Muscle of back (tissue), 11 donors: Measurements from ENCODE around the gene PKP2. TPM values are rescaled to one million over a fixed set of nuclear protein-coding genes. Genes with fewer than 3 reads are reported as not detected.

Experiments used
- DNase-seq, 3 donors: peaks; one replicate each; pipeline versions ENCODE4 v3.0.0 to v3.0.0-alpha.2; 2013
- polyA plus RNA-seq, 10 donors: library from polyadenylated mRNA; unstranded; fragments of 120-200 nt; gene quantifications; one replicate each; pipeline ENCODE4 v1.2.1, GENCODE V29; 2013; ENCODE audit not compliant: insufficient read length in 10 of 10

The PKP2 gene
- polyA plus RNA-seq, 10 donors = 4.4 to 8.5 (median 5.9) TPM

DNA sequence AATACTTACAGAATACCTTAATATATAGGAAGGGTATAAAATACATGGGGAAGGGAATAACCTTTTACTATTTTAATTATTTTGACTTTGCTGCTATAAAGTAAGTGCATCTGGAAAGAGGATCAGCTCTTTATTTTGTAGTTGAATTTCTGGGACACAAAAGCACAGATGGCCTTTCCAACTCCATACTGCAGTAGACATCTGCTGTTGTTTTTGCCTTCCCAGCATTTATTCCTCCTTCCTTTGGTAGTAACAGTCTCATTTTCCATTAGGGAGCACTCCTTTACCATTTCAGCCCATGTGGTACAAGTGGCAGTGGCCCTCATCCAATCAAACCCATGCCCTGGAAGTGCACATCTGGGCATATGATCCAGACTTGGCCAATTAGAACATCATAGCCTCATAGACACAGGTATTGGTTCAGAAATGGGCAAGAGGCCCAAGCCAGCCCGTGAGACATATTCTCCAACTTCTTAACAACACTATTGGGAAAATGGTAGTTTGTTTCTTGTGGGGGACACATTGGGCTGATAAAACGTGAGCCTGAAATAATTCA is 76.1 kb downstream of the PKP2 start:
- DNase-seq = no peak

DNA sequence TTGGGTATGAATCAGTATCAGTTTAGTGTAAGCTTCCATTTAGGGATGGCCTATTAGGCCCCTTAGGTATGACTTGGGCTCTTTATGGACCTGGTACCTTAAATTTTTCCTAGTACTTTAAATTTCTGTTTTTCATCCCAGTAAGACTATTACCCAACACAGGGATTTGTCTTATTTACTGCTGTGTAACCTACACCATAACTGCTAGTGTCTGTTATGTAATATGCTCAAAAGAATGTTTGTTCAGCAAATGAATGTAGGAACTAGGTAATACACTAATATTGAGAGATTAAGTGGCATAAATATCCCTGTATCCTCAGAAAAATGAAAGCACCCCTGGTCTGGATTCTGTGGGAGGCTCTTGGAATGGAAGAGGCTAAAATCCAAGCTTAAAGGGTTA is 77.2 kb downstream of the PKP2 start:
- no peak for DNase-seq

- no peak for DNase-seq
These were observed 84.7 kb downstream of the PKP2 start for GRCh38 chr12:32811686-32812392.

DNA sequence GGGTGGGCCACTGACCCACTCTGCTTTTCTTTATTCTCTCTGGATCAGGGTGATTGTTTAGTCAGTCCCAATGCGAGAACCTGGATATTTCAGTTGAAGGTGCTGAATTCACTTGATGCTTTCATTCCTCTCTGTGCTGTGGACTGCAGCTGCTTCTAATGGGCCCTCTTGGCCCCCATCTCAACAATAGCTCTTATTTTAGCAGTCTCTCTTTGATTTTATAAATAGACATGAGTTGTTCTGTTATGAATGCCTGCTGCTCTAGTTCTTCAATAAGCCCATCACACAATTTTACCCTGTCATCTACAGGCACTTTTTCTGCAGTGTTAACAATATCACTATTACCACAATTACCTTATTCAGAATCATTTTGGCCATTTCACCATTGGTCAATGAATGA is 86.7 kb downstream of the PKP2 start:
- no peak for DNase-seq

- no peak for DNase-seq
These were observed 87.4 kb downstream of the PKP2 start for GRCh38 chr12:32809196-32809595.

DNA sequence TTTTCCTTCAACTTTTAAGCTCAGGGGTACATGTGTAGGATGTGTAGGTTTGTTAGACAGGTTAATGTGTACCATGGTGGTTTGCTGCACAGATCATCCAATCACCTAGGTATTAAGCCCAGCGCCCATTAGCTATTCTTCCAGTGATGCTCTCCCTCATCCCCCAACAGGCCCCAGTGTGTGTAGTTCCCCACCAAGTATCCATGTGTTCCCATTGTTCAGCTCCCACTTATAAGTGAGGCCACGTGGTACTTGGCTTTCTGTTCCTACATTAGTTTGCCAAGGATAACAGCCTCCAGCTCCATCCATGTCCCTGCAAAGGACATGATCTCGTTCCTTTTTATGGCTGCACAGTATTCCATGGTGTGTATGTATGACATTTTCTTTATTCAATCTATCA is 92.3 kb downstream of the PKP2 start:
- DNase-seq = no peak

GRCh38 chr12:32801269-32801980 is 95.2 kb downstream of the PKP2 start:
- DNase-seq = no peak

- no peak for DNase-seq
These were observed 102.3 kb downstream of the PKP2 start for GRCh38 chr12:32794281-32794680.

DNA sequence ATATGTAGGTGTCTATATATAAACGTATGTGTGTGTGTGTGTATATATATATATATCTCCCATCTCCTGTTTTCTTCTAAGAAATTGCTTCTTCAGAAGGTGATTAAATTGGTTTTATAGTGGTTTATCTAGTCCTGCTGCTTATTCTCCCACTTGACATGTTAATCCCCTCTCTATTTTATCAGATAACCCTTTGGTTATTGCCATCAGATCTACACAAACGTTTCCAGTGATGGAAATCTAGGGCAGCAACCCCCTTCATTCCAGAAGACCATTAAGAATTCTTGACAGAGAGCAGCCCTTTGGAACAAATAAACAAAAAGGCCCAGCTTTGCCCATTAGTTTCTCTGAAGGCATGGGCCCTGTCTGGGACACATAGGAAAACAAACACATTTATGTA is 106.7 kb downstream of the PKP2 start:
- no peak for DNase-seq

DNA sequence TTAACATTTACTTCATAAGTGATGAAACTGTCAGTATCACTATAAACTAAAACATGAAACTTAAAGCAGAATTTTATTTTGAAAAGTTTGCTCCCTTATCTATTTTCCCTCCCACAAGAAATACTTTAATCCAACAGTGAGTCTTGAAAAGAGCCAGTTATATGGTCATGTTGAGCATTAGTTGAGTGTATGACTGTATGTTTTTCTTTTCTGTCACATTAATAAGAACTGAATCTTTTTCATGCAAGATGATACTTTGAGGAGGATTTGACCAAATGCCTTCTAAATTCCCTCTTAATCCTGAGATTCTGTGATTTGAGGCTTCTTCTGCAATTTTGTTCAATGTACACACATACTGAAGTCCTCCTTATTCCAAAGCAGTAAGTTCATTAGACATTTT is 107.1 kb downstream of the PKP2 start:
- DNase-seq = no peak

GRCh38 chr12:32788405-32788804 is 108.2 kb downstream of the PKP2 start:
- no peak for DNase-seq

- DNase-seq = no peak
These were observed 111.0 kb downstream of the PKP2 start for GRCh38 chr12:32785557-32785956.

DNA sequence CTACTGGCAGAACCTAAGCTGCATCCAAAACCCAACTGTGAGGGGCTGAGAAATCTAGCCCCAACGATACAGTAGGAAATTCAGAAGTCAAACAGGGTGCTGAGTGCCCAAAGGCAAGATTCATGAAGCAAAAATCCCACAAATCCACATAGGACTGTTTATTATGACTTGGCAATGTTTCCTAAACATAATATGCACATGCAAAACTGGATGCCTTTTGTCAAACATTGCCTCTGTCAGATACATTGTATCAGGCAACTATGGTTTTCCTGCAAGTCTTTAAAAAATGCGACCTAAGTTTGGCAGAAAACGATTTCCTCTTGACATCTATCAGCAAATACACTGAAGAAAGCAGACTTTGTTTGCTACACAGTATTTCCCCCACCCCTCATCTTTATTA is 113.5 kb downstream of the PKP2 start:
- no peak for DNase-seq

DNA sequence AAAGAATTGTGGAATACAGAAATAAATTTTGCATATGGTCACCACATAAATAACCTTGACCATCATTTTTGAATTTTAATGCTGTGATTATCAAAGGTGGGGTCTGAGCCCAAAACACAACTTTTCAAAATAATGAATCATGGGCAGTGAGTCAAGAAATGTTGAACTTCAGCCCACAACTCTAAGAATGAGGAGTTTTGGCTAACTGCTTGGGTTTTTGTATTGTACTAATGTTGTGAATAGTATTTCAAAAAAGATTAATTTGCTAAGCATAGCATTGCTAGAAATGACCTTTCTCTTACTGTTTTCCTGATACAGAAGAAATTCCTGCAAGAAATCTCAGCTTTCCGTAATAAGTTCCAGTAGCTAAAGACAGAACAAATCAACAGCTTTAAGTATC is 116.5 kb downstream of the PKP2 start:
- DNase-seq = peak in 2 of 3 donors; percentile 3 to 41

- no peak for DNase-seq
These were observed 118.8 kb downstream of the PKP2 start for GRCh38 chr12:32777691-32778175.

DNA sequence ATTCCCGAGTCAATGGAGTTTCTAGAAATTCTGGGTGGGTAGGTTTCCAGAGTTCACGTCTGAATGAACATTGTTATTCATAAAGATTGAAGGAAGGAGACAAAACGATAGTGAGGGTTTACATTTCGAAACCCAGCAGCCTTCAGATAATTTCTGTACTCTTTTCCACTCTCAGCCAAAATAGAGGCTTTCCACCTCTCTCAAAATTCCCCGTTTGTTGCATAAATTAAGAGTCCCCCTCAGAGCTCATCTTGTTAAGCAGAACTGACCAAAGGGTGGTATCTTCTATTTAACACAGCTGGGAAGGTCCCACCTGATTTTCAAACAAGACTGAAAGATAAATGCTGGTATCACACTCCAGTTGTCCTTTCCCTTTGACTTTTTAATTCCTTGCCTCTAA is 119.4 kb downstream of the PKP2 start:
- no peak for DNase-seq

- no peak for DNase-seq
These were observed 120.3 kb downstream of the PKP2 start for GRCh38 chr12:32776258-32776657.

DNA sequence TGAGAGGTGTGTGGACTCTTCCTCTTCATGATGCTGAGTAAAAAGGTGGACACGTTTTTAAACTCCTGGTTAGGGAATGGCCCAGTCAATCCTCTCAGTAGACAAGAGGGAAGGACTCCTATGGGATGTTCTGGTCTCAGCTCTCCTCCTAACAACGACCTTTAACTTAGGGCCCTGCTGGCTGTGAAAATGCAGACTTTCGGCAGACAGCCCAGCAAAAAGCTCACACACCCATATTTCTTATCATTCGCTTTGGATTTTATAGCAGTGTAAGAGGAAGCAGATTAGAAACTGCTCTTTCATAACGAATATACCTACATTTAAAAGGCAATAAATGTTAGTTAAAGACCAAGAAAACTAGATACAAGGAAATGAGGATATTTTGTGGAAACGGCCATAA is 122.9 kb downstream of the PKP2 start:
- no peak for DNase-seq

GRCh38 chr12:32770141-32770540 is 126.4 kb downstream of the PKP2 start:
- no peak for DNase-seq

- no peak for DNase-seq
These were observed 128.1 kb downstream of the PKP2 start for GRCh38 chr12:32768518-32768917.

GRCh38 chr12:32765906-32766305 is 130.7 kb downstream of the PKP2 start:
- DNase-seq = no peak

- no peak for DNase-seq
These were observed 134.9 kb downstream of the PKP2 start for GRCh38 chr12:32761716-32762115.

- no peak for DNase-seq
These were observed 139.4 kb downstream of the PKP2 start for GRCh38 chr12:32757157-32757556.
